C4-2B (cell line): ENCODE results near the gene TGM1.

Experiments
- ZFX ChIP-seq: fragments of 450-650 bp; IDR thresholded peaks from 2 replicates; pipeline ENCODE4 v1.6.1; 2017
- TF ChIP-seq, protein P1 (sequence below): fragments of 450-650 bp; conservative IDR thresholded peaks from 2 replicates; pipeline ENCODE4 v1.5.1; 2017; ENCODE audit warnings: mild to moderate bottlenecking

DNA sequence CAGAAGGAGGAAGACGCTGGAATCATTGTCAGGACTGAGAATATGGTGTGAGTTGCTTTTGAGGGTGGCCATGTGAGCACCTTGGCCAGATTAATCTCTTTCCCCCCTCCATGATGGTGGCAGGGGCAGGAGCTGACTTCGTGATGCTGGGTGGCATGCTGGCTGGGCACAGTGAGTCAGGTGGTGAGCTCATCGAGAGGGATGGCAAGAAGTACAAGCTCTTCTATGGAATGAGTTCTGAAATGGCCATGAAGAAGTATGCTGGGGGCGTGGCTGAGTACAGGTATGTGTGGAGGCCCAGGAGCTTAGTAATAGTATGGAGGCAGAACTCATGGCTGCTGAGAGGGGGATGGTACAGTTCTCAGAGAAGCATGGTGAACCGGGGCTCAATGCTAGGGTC is 24.9 kb downstream of the TGM1 start:
- TF ChIP-seq, protein P1, sequence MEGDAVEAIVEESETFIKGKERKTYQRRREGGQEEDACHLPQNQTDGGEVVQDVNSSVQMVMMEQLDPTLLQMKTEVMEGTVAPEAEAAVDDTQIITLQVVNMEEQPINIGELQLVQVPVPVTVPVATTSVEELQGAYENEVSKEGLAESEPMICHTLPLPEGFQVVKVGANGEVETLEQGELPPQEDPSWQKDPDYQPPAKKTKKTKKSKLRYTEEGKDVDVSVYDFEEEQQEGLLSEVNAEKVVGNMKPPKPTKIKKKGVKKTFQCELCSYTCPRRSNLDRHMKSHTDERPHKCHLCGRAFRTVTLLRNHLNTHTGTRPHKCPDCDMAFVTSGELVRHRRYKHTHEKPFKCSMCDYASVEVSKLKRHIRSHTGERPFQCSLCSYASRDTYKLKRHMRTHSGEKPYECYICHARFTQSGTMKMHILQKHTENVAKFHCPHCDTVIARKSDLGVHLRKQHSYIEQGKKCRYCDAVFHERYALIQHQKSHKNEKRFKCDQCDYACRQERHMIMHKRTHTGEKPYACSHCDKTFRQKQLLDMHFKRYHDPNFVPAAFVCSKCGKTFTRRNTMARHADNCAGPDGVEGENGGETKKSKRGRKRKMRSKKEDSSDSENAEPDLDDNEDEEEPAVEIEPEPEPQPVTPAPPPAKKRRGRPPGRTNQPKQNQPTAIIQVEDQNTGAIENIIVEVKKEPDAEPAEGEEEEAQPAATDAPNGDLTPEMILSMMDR = no peak
- no peak for TF ChIP-seq ZFX
